K562 (cell line): ENCODE measurements around the gene PIM3. TPM values are rescaled to one million over a fixed set of nuclear protein-coding genes. Genes with fewer than 3 reads are reported as not detected.

Source experiments
- ATAC-seq: fragments of 200-7000 bp; cut with Tn5 transposase; 3 replicates; pipeline ENCODE4 v1.9.1; 2020; ENCODE audit warnings: moderate library complexity
- BruUV-seq: library from RNA; stranded (reverse); fragments of 400-500 nt; replicated peaks from 2 replicates; lab custom pipeline; 2021; lab: Mats Ljungman, UMichigan
- CTCF ChIA-PET: fragments of 300-600 bp; formaldehyde crosslinking; extraction: SDS; loops from one replicate; lab custom pipeline; 2021; ENCODE audit warnings: low intra/inter-chr PET ratio; lab: Yijun Ruan, JAX
- POLR2A ChIA-PET: fragments of 300-600, 350-650 bp; sonication (Branson Sonifier 250); formaldehyde crosslinking; extraction: SDS; loops from one replicate; lab custom pipeline; 2021; ENCODE audit warnings: antibody characterized with exemption, inconsistent platforms; lab: Yijun Ruan, JAX
- DNase-seq, 4 experiments: peaks; one replicate each; pipeline versions ENCODE4 v3.0.0 to v3.0.0-alpha.2; 2011 to 2018; ENCODE audit warnings: low spot score in 3 of 4, mixed read lengths in 3 of 4; ENCODE audit errors: extremely low read depth in 1 of 4
- FAIRE-seq: peaks from 2 replicates; lab custom pipeline; 2011; peaks lifted over from hg19 to GRCh38; lab: Jason Lieb, UNC
- H2AFZ ChIP-seq: 2 replicates; pipeline ENCODE4 v1.6.0; 2011; ENCODE audit warnings: low read depth, low read length, control low read depth, inconsistent platforms
- H3K27ac ChIP-seq: fragments of 200-600 bp; 3 replicates; pipeline ENCODE4 v1.8.0; 2011; ENCODE audit warnings: low read depth, mild to moderate bottlenecking, control low read depth, inconsistent platforms, low read length, moderate library complexity, mixed read lengths; ENCODE audit errors: extremely low read depth
- H3K27me3 ChIP-seq, 2 experiments: fragments of 300-600 bp in 1 of 2; 2 replicates in 1 of 2; 3 replicates in 1 of 2; pipeline versions ENCODE4 v1.6.0 to v1.8.0; 2011; ENCODE audit warnings: inconsistent platforms in 2 of 2, low read length in 2 of 2, mild to moderate bottlenecking in 1 of 2, mixed read lengths in 1 of 2, moderate library complexity in 1 of 2; ENCODE audit not compliant: control insufficient read depth in 2 of 2, insufficient read depth in 2 of 2
- H3K36me3 ChIP-seq: fragments of 300-600 bp; 3 replicates; pipeline ENCODE4 v1.8.0; 2011; ENCODE audit warnings: mild to moderate bottlenecking, low read length, inconsistent platforms; ENCODE audit not compliant: control insufficient read depth, insufficient read depth
- H3K4me1 ChIP-seq, 2 experiments: fragments of 200-600 bp in 1 of 2; replicated peaks in 1 of 2; 2 replicates in 1 of 2; 3 replicates in 1 of 2; pipeline versions ENCODE4 v1.5.1 to v1.8.0; 2011; ENCODE audit warnings: inconsistent platforms in 2 of 2, low read length in 2 of 2, mild to moderate bottlenecking in 1 of 2, mixed read lengths in 1 of 2, moderate library complexity in 1 of 2; ENCODE audit not compliant: control insufficient read depth in 2 of 2, insufficient read depth in 2 of 2
- H3K4me2 ChIP-seq: 2 replicates; pipeline ENCODE4 v1.6.1; 2011; ENCODE audit warnings: low read length, control low read depth, inconsistent platforms, mixed read lengths; ENCODE audit not compliant: insufficient read depth
- H3K4me3 ChIP-seq: fragments of 200-600 bp; sonication (generic), shearing (Covaris generic); 2 replicates; pipeline ENCODE4 v1.5.1; 2016; ENCODE audit warnings: control low read depth, inconsistent platforms
- H3K79me2 ChIP-seq: fragments of 200-600 bp; 3 replicates; pipeline ENCODE4 v1.8.0; 2011; ENCODE audit warnings: low read length, inconsistent platforms; ENCODE audit not compliant: control insufficient read depth, insufficient read depth
- H3K9ac ChIP-seq, 2 experiments: 2 replicates each; pipeline versions ENCODE4 v1.6.0 to v1.6.1; 2011; ENCODE audit warnings: low read depth in 2 of 2, low read length in 2 of 2, control low read depth in 1 of 2, inconsistent platforms in 1 of 2, mild to moderate bottlenecking in 1 of 2, mixed read lengths in 1 of 2; ENCODE audit not compliant: insufficient read depth in 1 of 2
- H3K9me1 ChIP-seq: one replicate; pipeline ENCODE4 v1.6.0; 2011; ENCODE audit warnings: inconsistent platforms, mild to moderate bottlenecking, low read length, moderate library complexity; ENCODE audit not compliant: control insufficient read depth, insufficient read depth
- H3K9me3 ChIP-seq: replicated peaks from 2 replicates; pipeline ENCODE4 v1.5.1; 2011; ENCODE audit warnings: low read depth, low read length, inconsistent platforms; ENCODE audit not compliant: control insufficient read depth, insufficient read depth
- H4K20me1 ChIP-seq: replicated peaks from 2 replicates; pipeline ENCODE4 v1.6.1; 2011; ENCODE audit warnings: low read length, inconsistent platforms, mixed read lengths; ENCODE audit not compliant: control insufficient read depth, insufficient read depth
- GABPA ChIP-seq: fragments of 200-800 bp; sonication (Bioruptor generic); conservative IDR thresholded peaks from 2 replicates; pipeline ENCODE4 v1.6.1; 2016; ENCODE audit warnings: low read depth, missing genetic modification characterization, missing compliant biosample characterization
- GTF2E2 ChIP-seq: fragments of 200-800 bp; sonication (Bioruptor generic); IDR thresholded peaks from 2 replicates; pipeline ENCODE4 v1.6.1; 2016; ENCODE audit warnings: missing genetic modification characterization, missing compliant biosample characterization
- MEF2A ChIP-seq: IDR thresholded peaks from 2 replicates; pipeline ENCODE4 v1.6.1; 2011; ENCODE audit warnings: low read depth, mild to moderate bottlenecking, low read length, moderate library complexity; ENCODE audit not compliant: control insufficient read depth
- NRF1 ChIP-seq, 2 experiments: fragments of 450-650 bp; IDR thresholded peaks in 1 of 2; conservative IDR thresholded peaks in 1 of 2; 2 replicates each; pipeline ENCODE4 v1.6.1; 2014; ENCODE audit warnings: mild to moderate bottlenecking in 2 of 2
- PML ChIP-seq: IDR thresholded peaks from 2 replicates; pipeline ENCODE4 v1.6.1; 2012; ENCODE audit warnings: low read length, inconsistent platforms
- SNIP1 ChIP-seq: fragments of 450-650 bp; IDR thresholded peaks from 2 replicates; pipeline ENCODE4 v1.7.1; 2017; ENCODE audit warnings: low read depth, mild to moderate bottlenecking
- TEAD1 ChIP-seq, 2 experiments: fragments of 450-650 bp in 1 of 2; sonication (generic) in 1 of 2; formaldehyde crosslinking; IDR thresholded peaks; 2 replicates each; pipeline versions ENCODE4 v1.4.0 to v1.8.0; 2020 to 2022; ENCODE audit warnings: mild to moderate bottlenecking in 2 of 2, missing genetic modification reagents in 1 of 2
- YY1 ChIP-seq, 3 experiments: IDR thresholded peaks; 2 replicates each; pipeline ENCODE4 v1.6.1; 2011; ENCODE audit warnings: low read length in 2 of 3, mild to moderate bottlenecking in 2 of 3, moderate library complexity in 2 of 3, borderline replicate concordance in 1 of 3, control low read depth in 1 of 3, low read depth in 1 of 3; ENCODE audit not compliant: insufficient read depth in 3 of 3, insufficient replicate concordance in 2 of 3, control insufficient read depth in 1 of 3, insufficient read length in 1 of 3; ENCODE audit errors: extremely low read depth in 1 of 3
- ZNF586 ChIP-seq: fragments of 450-650 bp; formaldehyde crosslinking; conservative IDR thresholded peaks from 2 replicates; pipeline ENCODE4 v1.4.0; 2020; ENCODE audit warnings: mild to moderate bottlenecking, moderate library complexity
- ZNF77 ChIP-seq: fragments of 250-450 bp; sonication (Bioruptor Pico); IDR thresholded peaks from 2 replicates; pipeline ENCODE4 v1.5.0; 2020
- WGBS: fragments of 100-300 bp; shearing (Covaris generic); methylation state at CpG from one replicate; pipeline ENCODE4 v1.1.6; 2016; ENCODE audit warnings: low coverage, mixed read lengths; ENCODE audit not compliant: insufficient coverage; ENCODE audit errors: missing lambda C conversion rate; 5-methylcytosine and 5-hydroxymethylcytosine counted together
- in situ Hi-C: fragments of 300-500 bp; cut with MboI; formaldehyde crosslinking; loops from 4 replicates; pipeline ENCODE4 v1.15.0; 2018; ENCODE audit warnings: inconsistent platforms, mixed read lengths
- intact Hi-C: fragments of 100-400 bp; cut with micrococcal nuclease; formaldehyde crosslinking; loops from 2 replicates; pipeline ENCODE4 v1.14.2; 2022
- polyA plus RNA-seq, 8 experiments: library from polyadenylated mRNA; depleted of rRNA in 4 of 8; stranded (reverse) in 5 of 8; unstranded in 3 of 8; fragments of >200 nt; fragmentation: Nextera tagmentation in 2 of 8; fragmentation: Illumina TruSeq in 1 of 8; extraction: Ambion mirVana in 2 of 8; extraction: Trizol in 1 of 8; gene quantifications; 2 replicates each; pipeline versions ENCODE4 v1.2.1 to v1.2.3, GENCODE V29; 2011 to 2014; ENCODE audit warnings: inconsistent platforms in 1 of 8, missing spikeins in 1 of 8
- total RNA-seq, 7 experiments: library from RNA; depleted of rRNA in 6 of 7; stranded (reverse); fragments of >200 nt in 6 of 7; fragmentation: Illumina TruSeq in 2 of 7; extraction: Trizol in 2 of 7; gene quantifications; 2 replicates each; pipeline versions ENCODE4 v1.2.1 to v1.2.3, GENCODE V29; 2011 to 2021; ENCODE audit warnings: low replicate concordance in 1 of 7
- TF ChIP-seq, protein P1 (sequence below): fragments of 150-350 bp; conservative IDR thresholded peaks from 2 replicates; pipeline ENCODE4 v1.6.1; 2014; ENCODE audit warnings: low read length
- TF ChIP-seq, protein P2 (sequence below): sonication (generic); formaldehyde crosslinking; IDR thresholded peaks from 2 replicates; pipeline ENCODE4 v1.8.0; 2022; ENCODE audit warnings: mild to moderate bottlenecking, missing genetic modification reagents, borderline replicate concordance
- TF ChIP-seq, protein P3 (sequence below): sonication (generic); formaldehyde crosslinking; IDR thresholded peaks from 2 replicates; pipeline ENCODE4 v1.8.0; 2022; ENCODE audit warnings: missing genetic modification reagents, mild to moderate bottlenecking, moderate library complexity, borderline replicate concordance

The PIM3 gene
- total and polyA plus RNA-seq, 9 of the 15 experiments (the other 6 are each of a cell fraction or from before 2014, with no cell fraction given), result 0.24 to 40.5 (median 5.3) TPM

DNA sequence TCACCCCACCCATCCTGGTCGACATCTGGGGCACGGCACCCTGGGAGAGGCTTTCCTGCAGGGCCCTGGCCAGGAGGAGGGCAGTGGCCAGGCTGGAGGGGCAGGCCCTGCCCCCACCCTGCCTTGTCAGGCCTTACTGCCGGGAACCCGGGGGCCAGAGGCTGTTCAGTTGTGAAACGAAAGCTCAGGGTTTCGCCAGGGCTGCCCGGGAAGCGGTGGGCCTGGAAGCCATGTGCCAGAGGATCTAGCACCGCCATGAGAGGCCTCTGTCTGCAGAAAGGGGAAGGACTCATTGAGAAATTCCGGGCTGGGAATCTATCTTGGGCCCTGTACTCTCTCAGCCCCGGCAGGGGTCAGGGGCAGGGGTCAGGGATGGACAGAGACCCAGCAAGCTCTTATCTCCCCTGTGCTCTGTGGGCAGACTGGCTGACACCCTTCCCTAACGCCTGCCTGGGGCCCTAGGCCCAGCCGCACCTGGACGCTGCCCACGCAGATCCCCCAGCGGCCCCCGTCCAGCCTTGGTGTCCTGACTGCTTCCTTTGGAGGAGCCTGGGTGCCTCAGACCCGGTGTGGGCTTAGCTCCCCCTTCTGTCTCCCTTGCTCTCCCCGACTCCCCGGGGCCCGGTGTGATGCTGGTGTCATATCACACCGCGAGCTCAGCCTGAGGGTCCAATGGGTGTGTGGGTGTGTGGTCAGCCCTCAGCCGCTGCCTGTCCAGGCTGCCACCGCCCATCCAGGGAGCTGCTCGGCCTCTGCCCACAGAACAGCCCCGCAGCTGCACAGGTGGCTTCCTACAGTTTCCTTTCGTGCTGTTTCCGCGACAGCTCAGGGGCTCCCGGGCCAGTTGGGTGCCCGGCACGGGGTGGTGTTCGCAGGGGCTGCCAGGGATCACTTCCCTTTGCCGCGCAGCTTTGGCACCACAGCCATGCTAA is 6.5 kb downstream of the PIM3 start:
- H3K4me2 ChIP-seq, result no peak overlapping the region
- peak overlapping the region; percentile 33; the same call in 1 of the 3 replicates for H3K27ac ChIP-seq
- peaks cover 26 to 99% of the 10 kb centered on the region in 2 experiments for H3K4me1 ChIP-seq
- POLR2A ChIA-PET, result interaction anchor here (0.6 to 2.2 kb wide), 6 partner anchors 15 to 175 kb away, joined by 3 to 9 read pairs (median 4); no protein-coding TSS in a partner anchor
- DNase-seq (peak in 2 of 4 experiments; percentile 21 to 57), ATAC-seq (no peak; the same call in 2 of the 3 replicates), FAIRE-seq (peak; percentile 65)
- no peak overlapping the region for H3K4me3 ChIP-seq
- CTCF ChIA-PET, result no interaction called here
- peaks cover 4% of the 10 kb centered on the region for H3K9me1 ChIP-seq
- H4K20me1 ChIP-seq, result peaks cover 10% of the 10 kb centered on the region
- intact Hi-C loops (no loop called here), in situ Hi-C loops (no loop called here)
- H3K79me2 ChIP-seq, result peaks cover 21% of the 10 kb centered on the region
- H3K9ac ChIP-seq, result peak overlapping the region in 1 of 2 experiments; percentile 41; a peak in 2 of 4 replicates
- no peak overlapping the region for H2AFZ ChIP-seq
- 35% methylated on average over 23 of the region's 36 CpGs for WGBS
- H3K36me3 ChIP-seq, result peaks cover 28% of the 10 kb centered on the region; the same call in 1 of the 3 replicates
- no TSS peak for BruUV-seq
- H3K27me3 ChIP-seq, result no peaks in the 10 kb centered on the region
- H3K9me3 ChIP-seq, result no peaks in the 10 kb centered on the region
- TF ChIP-seq YY1 (IDR thresholded peaks at IDR 0.05; ENCODE audit: borderline replicate concordance in 1 of 3, control insufficient read depth in 1 of 3, extremely low read depth in 1 of 3, insufficient read depth in 3 of 3, insufficient read length in 1 of 3, insufficient replicate concordance in 2 of 3, low read depth in 1 of 3, low read length in 2 of 3), result no peak
- no peak for TF ChIP-seq SNIP1
- TF ChIP-seq GABPA (tag), result no peak
- TF ChIP-seq, protein P1, sequence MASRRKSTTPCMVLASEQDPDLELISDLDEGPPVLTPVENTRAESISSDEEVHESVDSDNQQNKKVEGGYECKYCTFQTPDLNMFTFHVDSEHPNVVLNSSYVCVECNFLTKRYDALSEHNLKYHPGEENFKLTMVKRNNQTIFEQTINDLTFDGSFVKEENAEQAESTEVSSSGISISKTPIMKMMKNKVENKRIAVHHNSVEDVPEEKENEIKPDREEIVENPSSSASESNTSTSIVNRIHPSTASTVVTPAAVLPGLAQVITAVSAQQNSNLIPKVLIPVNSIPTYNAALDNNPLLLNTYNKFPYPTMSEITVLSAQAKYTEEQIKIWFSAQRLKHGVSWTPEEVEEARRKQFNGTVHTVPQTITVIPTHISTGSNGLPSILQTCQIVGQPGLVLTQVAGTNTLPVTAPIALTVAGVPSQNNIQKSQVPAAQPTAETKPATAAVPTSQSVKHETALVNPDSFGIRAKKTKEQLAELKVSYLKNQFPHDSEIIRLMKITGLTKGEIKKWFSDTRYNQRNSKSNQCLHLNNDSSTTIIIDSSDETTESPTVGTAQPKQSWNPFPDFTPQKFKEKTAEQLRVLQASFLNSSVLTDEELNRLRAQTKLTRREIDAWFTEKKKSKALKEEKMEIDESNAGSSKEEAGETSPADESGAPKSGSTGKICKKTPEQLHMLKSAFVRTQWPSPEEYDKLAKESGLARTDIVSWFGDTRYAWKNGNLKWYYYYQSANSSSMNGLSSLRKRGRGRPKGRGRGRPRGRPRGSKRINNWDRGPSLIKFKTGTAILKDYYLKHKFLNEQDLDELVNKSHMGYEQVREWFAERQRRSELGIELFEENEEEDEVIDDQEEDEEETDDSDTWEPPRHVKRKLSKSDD, result no peak
- TF ChIP-seq PML, result no peak
- no peak for TF ChIP-seq ZNF77 (CRISPR knock-in tag)
- TF ChIP-seq, protein P2, sequence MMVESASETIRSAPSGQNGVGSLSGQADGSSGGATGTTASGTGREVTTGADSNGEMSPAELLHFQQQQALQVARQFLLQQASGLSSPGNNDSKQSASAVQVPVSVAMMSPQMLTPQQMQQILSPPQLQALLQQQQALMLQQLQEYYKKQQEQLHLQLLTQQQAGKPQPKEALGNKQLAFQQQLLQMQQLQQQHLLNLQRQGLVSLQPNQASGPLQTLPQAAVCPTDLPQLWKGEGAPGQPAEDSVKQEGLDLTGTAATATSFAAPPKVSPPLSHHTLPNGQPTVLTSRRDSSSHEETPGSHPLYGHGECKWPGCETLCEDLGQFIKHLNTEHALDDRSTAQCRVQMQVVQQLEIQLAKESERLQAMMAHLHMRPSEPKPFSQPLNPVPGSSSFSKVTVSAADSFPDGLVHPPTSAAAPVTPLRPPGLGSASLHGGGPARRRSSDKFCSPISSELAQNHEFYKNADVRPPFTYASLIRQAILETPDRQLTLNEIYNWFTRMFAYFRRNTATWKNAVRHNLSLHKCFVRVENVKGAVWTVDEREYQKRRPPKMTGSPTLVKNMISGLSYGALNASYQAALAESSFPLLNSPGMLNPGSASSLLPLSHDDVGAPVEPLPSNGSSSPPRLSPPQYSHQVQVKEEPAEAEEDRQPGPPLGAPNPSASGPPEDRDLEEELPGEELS (CRISPR knock-in tag), result no peak
- TF ChIP-seq NRF1 (conservative IDR thresholded peaks at IDR 0.05 in 1 of 2, IDR thresholded peaks at IDR 0.05 in 1 of 2), result 0 out of 4 replicates have a peak, but pooled peaks of 1 of the 2 experiments have one; percentile 12
- TF ChIP-seq TEAD1 (CRISPR knock-in tag; IDR thresholded peaks at IDR 0.05), result 0 out of 4 replicates have a peak, but pooled peaks of 1 of the 2 experiments have one; percentile 29
- TF ChIP-seq GTF2E2 (tag), result no peak
- TF ChIP-seq ZNF586 (CRISPR knock-in tag), result no peak
- TF ChIP-seq, protein P3, sequence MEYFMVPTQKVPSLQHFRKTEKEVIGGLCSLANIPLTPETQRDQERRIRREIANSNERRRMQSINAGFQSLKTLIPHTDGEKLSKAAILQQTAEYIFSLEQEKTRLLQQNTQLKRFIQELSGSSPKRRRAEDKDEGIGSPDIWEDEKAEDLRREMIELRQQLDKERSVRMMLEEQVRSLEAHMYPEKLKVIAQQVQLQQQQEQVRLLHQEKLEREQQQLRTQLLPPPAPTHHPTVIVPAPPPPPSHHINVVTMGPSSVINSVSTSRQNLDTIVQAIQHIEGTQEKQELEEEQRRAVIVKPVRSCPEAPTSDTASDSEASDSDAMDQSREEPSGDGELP (CRISPR knock-in tag), result peak; percentile 12; the same call in 1 of the 2 replicates
- no peak for TF ChIP-seq MEF2A
